Stimulated activated CD4-positive, alpha-beta T cell treated with anti-CD3 and anti-CD28 coated beads, Interleukin-4, amount 100 ng/mL, for 4 hours (primary cell): ENCODE results near the gene MAGI3.
"Not testable (repeated sequence)": the region's sequence is repeated elsewhere in the genome, so short reads cannot be mapped to it uniquely, and the experiment has no call there.

ENCODE experiments used
- DNase-seq, 2 experiments: peaks; one replicate each; pipeline ENCODE4 v3.0.0-alpha.2; 2020

The MAGI3 gene

GRCh38 chr1:113401067-113401466 lies 10.8 kb downstream of the MAGI3 start:
- no peak for DNase-seq

GRCh38 chr1:113401728-113402127 lies 11.4 kb downstream of the MAGI3 start:
- DNase-seq, result no peak

GRCh38 chr1:113403065-113403464 lies 12.8 kb downstream of the MAGI3 start:
- DNase-seq, result no peak

- DNase-seq, result no peak
Observed at GRCh38 chr1:113405573-113405972, 15.3 kb downstream of the MAGI3 start.

- DNase-seq, result not testable (repeated sequence)
Observed at GRCh38 chr1:113406149-113406548, 15.8 kb downstream of the MAGI3 start.

- no peak for DNase-seq
Observed at GRCh38 chr1:113409363-113409762, 19.0 kb downstream of the MAGI3 start.

- DNase-seq, result not testable (repeated sequence)
Observed at GRCh38 chr1:113412020-113412419, 21.7 kb downstream of the MAGI3 start.

GRCh38 chr1:113415310-113416070 lies 25.2 kb downstream of the MAGI3 start:
- DNase-seq, result no peak

- not testable (repeated sequence) for DNase-seq
Observed at GRCh38 chr1:113416071-113416470, 25.8 kb downstream of the MAGI3 start.

- no peak for DNase-seq
Observed at GRCh38 chr1:113416496-113416895, 26.2 kb downstream of the MAGI3 start.

GRCh38 chr1:113422315-113423068 lies 32.2 kb downstream of the MAGI3 start:
- no peak for DNase-seq

GRCh38 chr1:113423826-113424225 lies 33.5 kb downstream of the MAGI3 start:
- no peak for DNase-seq

- no peak for DNase-seq
Observed at GRCh38 chr1:113429461-113430153, 39.3 kb downstream of the MAGI3 start.

- no peak for DNase-seq
Observed at GRCh38 chr1:113433184-113433583, 42.9 kb downstream of the MAGI3 start.

GRCh38 chr1:113434081-113434873 lies 44.0 kb downstream of the MAGI3 start:
- DNase-seq, result no peak

GRCh38 chr1:113434874-113435175 lies 44.5 kb downstream of the MAGI3 start:
- DNase-seq, result no peak

- no peak for DNase-seq
Observed at GRCh38 chr1:113437554-113438341, 47.4 kb downstream of the MAGI3 start.

- no peak for DNase-seq
Observed at GRCh38 chr1:113438505-113439276, 48.4 kb downstream of the MAGI3 start.

GRCh38 chr1:113439277-113439670 lies 49.0 kb downstream of the MAGI3 start:
- no peak for DNase-seq

GRCh38 chr1:113442131-113442530 lies 51.8 kb downstream of the MAGI3 start:
- no peak for DNase-seq

GRCh38 chr1:113444857-113445256 lies 54.5 kb downstream of the MAGI3 start:
- no peak for DNase-seq
